GM12878 (cell line): ENCODE measurements around the gene GJD3. TPM values are rescaled to one million over a fixed set of nuclear protein-coding genes. Genes with fewer than 3 reads are reported as not detected.

Experiments used
- ATAC-seq: fragments of 200-7000 bp; cut with Tn5 transposase; 3 replicates; pipeline ENCODE4 v1.9.1; 2020; ENCODE audit warnings: mild to moderate bottlenecking, moderate library complexity
- BruUV-seq: library from RNA; stranded (reverse); fragments of 400-500 nt; replicated peaks from 2 replicates; lab custom pipeline; 2021; lab: Mats Ljungman, UMichigan
- CTCF ChIA-PET: fragments of 300-600 bp; sonication (Branson Sonifier 250); formaldehyde crosslinking; extraction: SDS; loops from one replicate; lab custom pipeline; 2021; ENCODE audit warnings: inconsistent platforms; lab: Yijun Ruan, JAX
- POLR2A ChIA-PET: fragments of 350-600 bp; formaldehyde crosslinking; extraction: SDS; loops from one replicate; lab custom pipeline; 2021; ENCODE audit warnings: inconsistent platforms; lab: Charles Lee
- RAD21 ChIA-PET: fragments of 300-600 bp; sonication (Branson Sonifier 250); formaldehyde crosslinking; loops from one replicate; lab custom pipeline; 2023; ENCODE audit warnings: antibody characterized with exemption; ENCODE audit not compliant: unreplicated experiment; lab: Charles Lee
- SMC1A ChIA-PET: fragments of 300-600 bp; sonication (Branson Sonifier 250); formaldehyde crosslinking; loops from one replicate; lab custom pipeline; 2023; ENCODE audit not compliant: unreplicated experiment, uncharacterized antibody; lab: Charles Lee
- DNase-seq: peaks from one replicate; pipeline ENCODE4 v3.0.0-alpha.2; 2011; ENCODE audit warnings: low read depth, low spot score
- FAIRE-seq: peaks from 3 replicates; lab custom pipeline; 2011; peaks lifted over from hg19 to GRCh38; lab: Jason Lieb, UNC
- H2AFZ ChIP-seq: 2 replicates; pipeline ENCODE4 v1.6.0; 2011; ENCODE audit warnings: low read depth, low read length, control low read depth; ENCODE audit not compliant: control insufficient read depth
- H3K27ac ChIP-seq: 2 replicates; pipeline ENCODE4 v1.5.1; 2011; ENCODE audit warnings: control low read depth; ENCODE audit not compliant: control insufficient read depth, insufficient read depth
- H3K27me3 ChIP-seq, 2 experiments: replicated peaks in 1 of 2; 2 replicates each; pipeline versions ENCODE4 v1.6.0 to v1.6.1; 2011; ENCODE audit warnings: low read length in 1 of 2; ENCODE audit not compliant: control insufficient read depth in 2 of 2, insufficient read depth in 2 of 2
- H3K36me3 ChIP-seq, 2 experiments: 2 replicates each; pipeline ENCODE4 v1.5.1; 2011; ENCODE audit warnings: low read length in 1 of 2; ENCODE audit not compliant: control insufficient read depth in 2 of 2, insufficient read depth in 2 of 2
- H3K4me1 ChIP-seq: 2 replicates; pipeline ENCODE4 v1.6.1; 2011; ENCODE audit warnings: mild to moderate bottlenecking, low read length, moderate library complexity, mixed read lengths; ENCODE audit not compliant: control insufficient read depth, insufficient read depth
- H3K4me2 ChIP-seq: 2 replicates; pipeline ENCODE4 v1.6.0; 2011; ENCODE audit warnings: control low read depth; ENCODE audit not compliant: control insufficient read depth, insufficient read depth
- H3K4me3 ChIP-seq: fragments of 200-600 bp; sonication (generic); 2 replicates; pipeline ENCODE4 v1.5.1; 2016
- H3K79me2 ChIP-seq: 2 replicates; pipeline ENCODE4 v1.6.0; 2011; ENCODE audit warnings: low read length; ENCODE audit not compliant: control insufficient read depth, insufficient read depth
- H3K9ac ChIP-seq: 2 replicates; pipeline ENCODE4 v1.8.0; 2011; ENCODE audit warnings: low read length, control low read depth, mixed read lengths; ENCODE audit not compliant: control insufficient read depth, insufficient read depth
- H3K9me3 ChIP-seq: replicated peaks from 3 replicates; pipeline ENCODE4 v1.5.1; 2011; ENCODE audit warnings: mild to moderate bottlenecking, low read length; ENCODE audit not compliant: control insufficient read depth, insufficient read depth
- H4K20me1 ChIP-seq: 2 replicates; pipeline ENCODE4 v1.6.0; 2011; ENCODE audit not compliant: control insufficient read depth, insufficient read depth
- ATF7 ChIP-seq: fragments of 450-650 bp; IDR thresholded peaks from 2 replicates; pipeline ENCODE4 v1.6.1; 2016; ENCODE audit warnings: low read depth, mild to moderate bottlenecking
- CEBPZ ChIP-seq: fragments of 150-350 bp; IDR thresholded peaks from 2 replicates; pipeline ENCODE4 v1.6.1; 2016; ENCODE audit warnings: low read depth, low read length
- FOXM1 ChIP-seq: IDR thresholded peaks from 2 replicates; pipeline ENCODE4 v1.6.1; 2012; ENCODE audit warnings: low read depth, mild to moderate bottlenecking, inconsistent platforms, low read length, moderate library complexity
- NR2F1 ChIP-seq: fragments of 450-650 bp; conservative IDR thresholded peaks from 2 replicates; pipeline ENCODE4 v1.6.1; 2017; ENCODE audit warnings: mild to moderate bottlenecking
- PAX8 ChIP-seq: fragments of 450-650 bp; IDR thresholded peaks from 2 replicates; pipeline ENCODE4 v1.6.1; 2017; ENCODE audit warnings: mild to moderate bottlenecking, moderate library complexity
- RAD51 ChIP-seq: fragments of 450-650 bp; IDR thresholded peaks from 2 replicates; pipeline ENCODE4 v1.6.1; 2016; ENCODE audit warnings: moderate library complexity, mild to moderate bottlenecking, inconsistent platforms
- SREBF1 ChIP-seq: IDR thresholded peaks from 2 replicates; pipeline ENCODE4 v1.6.1; 2012; ENCODE audit warnings: mild to moderate bottlenecking, low read length
- STAT3 ChIP-seq: IDR thresholded peaks from 2 replicates; pipeline ENCODE4 v1.6.1; 2011; ENCODE audit warnings: low read depth, low read length, improper control_type of control experiment
- WGBS: methylation state at CpG from one replicate; pipeline ENCODE4 v1.1.6; 2016; ENCODE audit warnings: low lambda C conversion rate; ENCODE audit not compliant: insufficient replicate concordance, insufficient coverage; ENCODE audit errors: missing lambda C conversion rate; 5-methylcytosine and 5-hydroxymethylcytosine counted together
- in situ Hi-C: fragments of 300-500 bp; cut with MboI; formaldehyde crosslinking; loops from 9 replicates; pipeline ENCODE4 v1.14.3; 2018; ENCODE audit warnings: mixed read lengths
- intact Hi-C: fragments of 100-400 bp; cut with micrococcal nuclease; formaldehyde crosslinking; loops from one replicate; pipeline ENCODE4 v1.14.2; 2022; ENCODE audit not compliant: unreplicated experiment
- polyA plus RNA-seq, 11 experiments: library from polyadenylated mRNA; depleted of rRNA in 4 of 11; unstranded in 6 of 11; stranded (reverse) in 5 of 11; fragments of >200 nt; fragmentation: Nextera tagmentation in 4 of 11; fragmentation: Illumina TruSeq in 1 of 11; extraction: Ambion mirVana in 4 of 11; extraction: Trizol in 1 of 11; gene quantifications; 1 replicate in 1 of 11; 2 replicates in 10 of 11; pipeline versions ENCODE4 v1.2.1 to v1.2.3, GENCODE V29; 2011 to 2016; ENCODE audit warnings: inconsistent platforms in 2 of 11, missing spikeins in 2 of 11, low read depth in 1 of 11
- total RNA-seq, 4 experiments: library from RNA; depleted of rRNA in 3 of 4; stranded (reverse); fragments of >200 nt in 3 of 4; fragmentation: Illumina TruSeq in 1 of 4; extraction: Trizol in 1 of 4; gene quantifications; 2 replicates each; pipeline versions ENCODE4 v1.2.1 to v1.2.3, GENCODE V29; 2013 to 2021
- TF ChIP-seq, protein P1 (sequence below): IDR thresholded peaks from 2 replicates; pipeline ENCODE4 v1.6.1; 2012; ENCODE audit warnings: low read length, inconsistent platforms
- TF ChIP-seq, protein P2 (sequence below), 3 experiments: IDR thresholded peaks in 2 of 3; conservative IDR thresholded peaks in 1 of 3; 2 replicates each; pipeline ENCODE4 v1.5.1; 2011; ENCODE audit warnings: low read depth in 3 of 3, low read length in 3 of 3, mild to moderate bottlenecking in 3 of 3, control low read depth in 2 of 3, moderate library complexity in 2 of 3, inconsistent platforms in 1 of 3, mixed read lengths in 1 of 3; ENCODE audit not compliant: control insufficient read depth in 2 of 3, insufficient read depth in 1 of 3; ENCODE audit errors: extremely low read depth in 1 of 3
- TF ChIP-seq, protein P3 (sequence below): IDR thresholded peaks from 2 replicates; pipeline ENCODE4 v1.6.1; 2011; ENCODE audit warnings: borderline replicate concordance, low read depth, mild to moderate bottlenecking, moderate library complexity, mixed read lengths, low read length; ENCODE audit not compliant: insufficient read depth; ENCODE audit errors: extremely low read length
- TF ChIP-seq, protein P4 (sequence below): IDR thresholded peaks from 2 replicates; pipeline ENCODE4 v1.6.1; 2012; ENCODE audit warnings: low read depth, low read length, improper control_type of control experiment

Gene GJD3
- total and polyA plus RNA-seq, 10 of the 15 experiments (the other 5 are each of a cell fraction or from before 2014, with no cell fraction given): 1.6 TPM; not detected in 9

DNA sequence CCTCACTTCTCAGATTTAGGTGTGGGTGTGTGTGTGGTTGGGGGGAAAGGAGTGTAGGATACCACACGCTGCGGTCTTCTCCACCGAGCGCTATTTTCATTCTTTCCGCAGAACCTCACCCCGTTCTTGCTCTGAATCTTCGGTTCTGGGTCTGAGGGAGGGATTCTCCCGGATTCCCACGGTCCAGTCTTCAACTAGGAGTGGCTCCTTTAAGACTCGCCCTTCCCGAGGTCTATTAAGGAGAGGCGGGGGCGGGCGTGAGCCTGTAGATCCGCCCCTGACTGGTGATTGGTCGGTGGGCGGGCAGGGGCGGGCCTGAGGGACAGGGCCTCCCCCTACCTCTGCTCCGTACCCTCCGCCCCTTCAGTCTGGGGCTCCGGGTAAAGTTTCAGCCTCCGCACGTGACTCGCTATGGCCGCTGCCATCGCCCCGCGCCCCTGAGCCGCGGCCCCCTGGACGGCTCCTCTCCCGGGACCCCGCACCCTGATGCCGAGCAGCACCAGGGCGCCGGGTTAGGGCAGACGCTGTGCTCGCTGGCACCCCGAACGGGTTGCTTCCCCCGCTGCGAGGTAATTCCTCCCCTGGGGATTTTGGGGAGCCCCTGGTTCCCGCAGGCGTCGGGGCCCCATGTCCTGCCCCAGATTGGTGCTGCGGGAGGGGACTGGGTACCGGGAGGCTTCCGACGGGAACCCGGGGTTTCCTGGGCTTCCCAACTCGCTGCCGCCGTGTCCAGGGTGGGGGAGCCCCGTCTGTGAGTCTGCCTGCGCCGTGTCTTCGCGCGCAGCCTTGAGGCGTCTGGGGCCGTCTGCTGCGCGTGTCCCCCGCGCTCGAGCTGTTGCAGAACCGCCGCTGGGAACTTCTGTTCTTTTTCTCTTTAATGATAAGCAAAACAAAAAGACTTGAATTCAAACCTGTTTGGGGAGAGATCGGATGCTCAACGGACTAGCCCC, 46.4 kb downstream of the GJD3 start:
- no peaks in the 10 kb centered on the region for H3K36me3 ChIP-seq
- FAIRE-seq (peak; percentile 90), ATAC-seq (peak; percentile 83), DNase-seq (peak; percentile 79)
- peak overlapping the region; percentile 85 for H2AFZ ChIP-seq
- POLR2A ChIA-PET: interaction anchor here (0.7 to 2.6 kb wide), 11 partner anchors 8 to 215 kb away, joined by 3 to 18 read pairs (median 3); partner anchors contain the start of genes CDC6 and RARA
- BruUV-seq: no TSS peak
- peak overlapping the region; percentile 91 for H3K9ac ChIP-seq
- in situ Hi-C loops (no loop called here), intact Hi-C loops (loop anchor here (10.0 kb wide), 1 partner anchor 97 kb away; the partner anchor contains the start of gene TOP2A)
- CTCF ChIA-PET: interaction anchor here (0.7 to 8.4 kb wide), 18 partner anchors 8 to 213 kb away, joined by 3 to 90 read pairs (median 4); partner anchors contain the start of genes CDC6, RARA and TOP2A
- H3K4me1 ChIP-seq: peaks cover 44% of the 10 kb centered on the region
- no peaks in the 10 kb centered on the region for H3K9me3 ChIP-seq
- H3K4me3 ChIP-seq: peak overlapping the region; percentile 91
- WGBS: 1% methylated on average over 69 of the region's 70 CpGs
- SMC1A ChIA-PET: interaction anchor here (0.8 to 11.2 kb wide), 7 partner anchors 8 to 37 kb away, joined by 3 to 172 read pairs (median 5); partner anchors contain the start of gene RARA
- H3K79me2 ChIP-seq: peaks cover 53% of the 10 kb centered on the region
- no peaks in the 10 kb centered on the region for H4K20me1 ChIP-seq
- RAD21 ChIA-PET: interaction anchor here (0.7 to 12.6 kb wide), 8 partner anchors 8 to 44 kb away, joined by 3 to 156 read pairs (median 5); partner anchors contain the start of genes CDC6 and RARA
- H3K27ac ChIP-seq: peak overlapping the region; percentile 96
- no peaks in the 10 kb centered on the region for H3K27me3 ChIP-seq
- H3K4me2 ChIP-seq: peak overlapping the region; percentile 100
- no peak for TF ChIP-seq CEBPZ
- 0 out of 2 replicates have a peak, but pooled peaks have one; percentile 6 for TF ChIP-seq SREBF1
- no peak for TF ChIP-seq PAX8
- TF ChIP-seq, protein P1, sequence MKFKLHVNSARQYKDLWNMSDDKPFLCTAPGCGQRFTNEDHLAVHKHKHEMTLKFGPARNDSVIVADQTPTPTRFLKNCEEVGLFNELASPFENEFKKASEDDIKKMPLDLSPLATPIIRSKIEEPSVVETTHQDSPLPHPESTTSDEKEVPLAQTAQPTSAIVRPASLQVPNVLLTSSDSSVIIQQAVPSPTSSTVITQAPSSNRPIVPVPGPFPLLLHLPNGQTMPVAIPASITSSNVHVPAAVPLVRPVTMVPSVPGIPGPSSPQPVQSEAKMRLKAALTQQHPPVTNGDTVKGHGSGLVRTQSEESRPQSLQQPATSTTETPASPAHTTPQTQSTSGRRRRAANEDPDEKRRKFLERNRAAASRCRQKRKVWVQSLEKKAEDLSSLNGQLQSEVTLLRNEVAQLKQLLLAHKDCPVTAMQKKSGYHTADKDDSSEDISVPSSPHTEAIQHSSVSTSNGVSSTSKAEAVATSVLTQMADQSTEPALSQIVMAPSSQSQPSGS: no peak
- TF ChIP-seq STAT3: no peak; the same call in 1 of the 2 replicates
- no peak for TF ChIP-seq FOXM1
- TF ChIP-seq ATF7: peak; percentile 26; the same call in 1 of the 2 replicates
- TF ChIP-seq, protein P2, sequence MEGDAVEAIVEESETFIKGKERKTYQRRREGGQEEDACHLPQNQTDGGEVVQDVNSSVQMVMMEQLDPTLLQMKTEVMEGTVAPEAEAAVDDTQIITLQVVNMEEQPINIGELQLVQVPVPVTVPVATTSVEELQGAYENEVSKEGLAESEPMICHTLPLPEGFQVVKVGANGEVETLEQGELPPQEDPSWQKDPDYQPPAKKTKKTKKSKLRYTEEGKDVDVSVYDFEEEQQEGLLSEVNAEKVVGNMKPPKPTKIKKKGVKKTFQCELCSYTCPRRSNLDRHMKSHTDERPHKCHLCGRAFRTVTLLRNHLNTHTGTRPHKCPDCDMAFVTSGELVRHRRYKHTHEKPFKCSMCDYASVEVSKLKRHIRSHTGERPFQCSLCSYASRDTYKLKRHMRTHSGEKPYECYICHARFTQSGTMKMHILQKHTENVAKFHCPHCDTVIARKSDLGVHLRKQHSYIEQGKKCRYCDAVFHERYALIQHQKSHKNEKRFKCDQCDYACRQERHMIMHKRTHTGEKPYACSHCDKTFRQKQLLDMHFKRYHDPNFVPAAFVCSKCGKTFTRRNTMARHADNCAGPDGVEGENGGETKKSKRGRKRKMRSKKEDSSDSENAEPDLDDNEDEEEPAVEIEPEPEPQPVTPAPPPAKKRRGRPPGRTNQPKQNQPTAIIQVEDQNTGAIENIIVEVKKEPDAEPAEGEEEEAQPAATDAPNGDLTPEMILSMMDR (IDR thresholded peaks at IDR 0.05 in 2 of 3, conservative IDR thresholded peaks at IDR 0.05 in 1 of 3; ENCODE audit: control insufficient read depth in 2 of 3, extremely low read depth in 1 of 3, insufficient read depth in 1 of 3, low read depth in 3 of 3, low read length in 3 of 3): no peak
- TF ChIP-seq, protein P3, sequence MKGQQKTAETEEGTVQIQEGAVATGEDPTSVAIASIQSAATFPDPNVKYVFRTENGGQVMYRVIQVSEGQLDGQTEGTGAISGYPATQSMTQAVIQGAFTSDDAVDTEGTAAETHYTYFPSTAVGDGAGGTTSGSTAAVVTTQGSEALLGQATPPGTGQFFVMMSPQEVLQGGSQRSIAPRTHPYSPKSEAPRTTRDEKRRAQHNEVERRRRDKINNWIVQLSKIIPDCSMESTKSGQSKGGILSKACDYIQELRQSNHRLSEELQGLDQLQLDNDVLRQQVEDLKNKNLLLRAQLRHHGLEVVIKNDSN: peak; percentile 90
- TF ChIP-seq NR2F1: peak; percentile 45; the same call in 1 of the 2 replicates
- TF ChIP-seq, protein P4, sequence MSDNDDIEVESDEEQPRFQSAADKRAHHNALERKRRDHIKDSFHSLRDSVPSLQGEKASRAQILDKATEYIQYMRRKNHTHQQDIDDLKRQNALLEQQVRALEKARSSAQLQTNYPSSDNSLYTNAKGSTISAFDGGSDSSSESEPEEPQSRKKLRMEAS: peak; percentile 83
- TF ChIP-seq RAD51: peak; percentile 81
